ENCODE data around the gene ZNF521.

ZNF521 gene

DNA sequence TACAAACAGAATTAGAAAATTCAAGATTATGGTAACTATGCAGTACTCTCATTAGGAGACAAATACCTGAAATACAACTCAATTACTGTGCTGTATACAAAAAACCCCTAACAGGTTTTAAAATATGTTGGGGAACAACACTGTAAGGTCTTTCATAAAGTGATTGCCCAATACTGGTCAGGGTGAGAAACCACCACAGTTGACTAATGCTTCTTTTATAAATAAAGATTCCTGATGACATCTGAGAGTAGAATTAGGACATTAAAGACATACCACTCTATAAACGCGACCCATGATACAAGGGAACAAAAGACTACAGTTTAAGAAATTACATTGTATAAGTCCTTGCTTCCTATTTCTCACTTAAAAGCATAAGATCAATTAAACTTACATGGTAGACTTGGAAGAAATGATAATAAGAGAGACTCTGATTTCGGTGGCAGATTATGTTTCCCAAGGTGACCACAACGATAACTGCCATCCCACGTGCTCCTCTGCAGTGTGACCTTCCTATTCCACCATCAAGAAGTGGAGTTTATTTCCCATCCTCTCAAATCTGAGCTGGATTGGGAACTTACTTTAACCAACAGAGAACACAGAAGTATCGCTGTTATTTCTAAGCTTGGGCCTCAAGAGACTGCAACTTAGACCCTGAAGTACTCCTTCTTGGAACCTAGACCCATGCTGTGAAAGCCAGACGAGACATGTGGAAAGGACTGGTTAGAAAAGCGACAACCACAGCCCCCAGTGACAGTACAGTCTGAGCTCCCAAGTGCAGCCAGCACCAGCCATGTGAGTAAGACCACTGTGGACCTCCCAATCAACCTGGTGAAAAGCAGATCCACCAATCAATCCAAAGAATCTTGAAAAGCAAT, 52.3 kb downstream of the ZNF521 start:
- DNase-seq (ENCODE audit: low read depth, low spot score), result peak; percentile 63
- in situ Hi-C loops (cut with HindIII; ENCODE audit: low sequenced_read_pairs), result no loop called here
- no peak overlapping the region for H3K4me3 ChIP-seq (ENCODE audit: low read depth, low read length)
- TF ChIP-seq, protein P1, sequence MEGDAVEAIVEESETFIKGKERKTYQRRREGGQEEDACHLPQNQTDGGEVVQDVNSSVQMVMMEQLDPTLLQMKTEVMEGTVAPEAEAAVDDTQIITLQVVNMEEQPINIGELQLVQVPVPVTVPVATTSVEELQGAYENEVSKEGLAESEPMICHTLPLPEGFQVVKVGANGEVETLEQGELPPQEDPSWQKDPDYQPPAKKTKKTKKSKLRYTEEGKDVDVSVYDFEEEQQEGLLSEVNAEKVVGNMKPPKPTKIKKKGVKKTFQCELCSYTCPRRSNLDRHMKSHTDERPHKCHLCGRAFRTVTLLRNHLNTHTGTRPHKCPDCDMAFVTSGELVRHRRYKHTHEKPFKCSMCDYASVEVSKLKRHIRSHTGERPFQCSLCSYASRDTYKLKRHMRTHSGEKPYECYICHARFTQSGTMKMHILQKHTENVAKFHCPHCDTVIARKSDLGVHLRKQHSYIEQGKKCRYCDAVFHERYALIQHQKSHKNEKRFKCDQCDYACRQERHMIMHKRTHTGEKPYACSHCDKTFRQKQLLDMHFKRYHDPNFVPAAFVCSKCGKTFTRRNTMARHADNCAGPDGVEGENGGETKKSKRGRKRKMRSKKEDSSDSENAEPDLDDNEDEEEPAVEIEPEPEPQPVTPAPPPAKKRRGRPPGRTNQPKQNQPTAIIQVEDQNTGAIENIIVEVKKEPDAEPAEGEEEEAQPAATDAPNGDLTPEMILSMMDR (IDR thresholded peaks at IDR 0.05; ENCODE audit: low read depth, low read length), result no peak

DNA sequence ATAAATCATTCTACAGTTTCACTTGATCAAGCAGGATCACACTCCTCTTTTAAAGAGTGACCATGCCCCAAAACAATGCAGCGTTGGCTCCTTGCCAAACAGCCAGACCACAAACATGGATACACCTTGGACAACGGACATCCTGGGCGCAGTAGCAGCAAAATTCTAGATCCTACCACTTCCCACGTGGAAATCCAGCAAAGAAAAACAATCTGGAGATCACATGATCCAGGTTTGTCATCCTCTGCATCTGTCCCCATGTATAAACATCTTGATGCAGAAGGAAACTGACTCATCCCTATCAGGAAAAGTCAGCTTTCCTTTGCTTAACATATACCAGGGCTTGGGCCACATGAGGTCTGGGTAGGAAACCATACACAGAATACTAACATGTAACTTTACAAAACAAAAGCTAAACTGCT, 53.1 kb downstream of the ZNF521 start:
- peak; percentile 89 for DNase-seq (ENCODE audit: low read depth, low spot score)
- in situ Hi-C loops (cut with HindIII; ENCODE audit: low sequenced_read_pairs), result no loop called here
- TF ChIP-seq, protein P1 (IDR thresholded peaks at IDR 0.05; ENCODE audit: low read depth, low read length), result no peak
- H3K4me3 ChIP-seq (ENCODE audit: low read depth, low read length), result no peak overlapping the region

DNA sequence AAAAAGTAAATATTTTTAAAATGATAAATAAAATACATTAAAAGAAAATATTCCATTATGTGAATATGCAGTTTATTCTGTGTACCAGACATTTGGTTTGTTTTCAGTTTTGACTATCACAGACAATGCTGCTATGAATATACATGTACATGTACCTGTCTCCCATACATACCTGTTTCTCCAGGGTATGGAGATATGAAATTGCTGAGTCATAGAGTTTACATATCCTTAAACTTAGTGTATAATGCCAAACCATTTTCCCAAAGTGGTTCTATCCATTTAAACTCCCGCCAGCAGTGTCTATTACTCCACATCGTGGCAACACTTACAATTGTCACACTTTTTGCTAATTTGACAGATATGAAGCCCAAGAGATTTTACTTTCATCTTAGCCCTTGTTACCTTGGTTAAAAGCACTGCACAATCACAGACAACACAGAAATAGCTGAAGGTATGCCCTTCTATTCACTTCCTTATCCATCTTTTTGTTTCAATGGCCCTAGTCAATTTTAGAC, 56.3 kb downstream of the ZNF521 start:
- DNase-seq (ENCODE audit: low read depth, low spot score), result no peak
- in situ Hi-C loops (cut with HindIII; ENCODE audit: low sequenced_read_pairs), result no loop called here
- no peak overlapping the region for H3K4me3 ChIP-seq (ENCODE audit: low read depth, low read length)
- TF ChIP-seq, protein P1 (IDR thresholded peaks at IDR 0.05; ENCODE audit: low read depth, low read length), result no peak

DNA sequence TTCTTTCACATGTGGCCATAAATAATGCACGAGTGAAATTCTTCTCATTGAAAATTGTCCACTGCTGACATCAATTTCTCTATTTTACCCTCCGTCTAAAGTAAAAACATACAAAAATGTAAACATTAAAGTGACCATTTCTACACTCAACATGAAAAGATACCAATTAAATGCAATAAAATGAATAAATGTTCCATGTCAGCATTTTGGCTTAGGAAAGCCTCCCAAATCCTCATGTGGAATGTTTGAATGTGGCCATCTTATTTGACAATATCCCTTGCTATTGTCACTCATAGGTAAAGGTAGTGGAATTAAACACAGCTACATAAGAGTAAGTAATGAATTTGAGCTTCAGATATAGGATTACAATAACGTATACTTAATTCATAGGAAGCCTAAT, 60.8 kb downstream of the ZNF521 start:
- no peak for DNase-seq (ENCODE audit: low read depth, low spot score)
- in situ Hi-C loops (cut with HindIII; ENCODE audit: low sequenced_read_pairs), result no loop called here
- TF ChIP-seq, protein P1 (IDR thresholded peaks at IDR 0.05; ENCODE audit: low read depth, low read length), result no peak
- H3K4me3 ChIP-seq (ENCODE audit: low read depth, low read length), result no peak overlapping the region

DNA sequence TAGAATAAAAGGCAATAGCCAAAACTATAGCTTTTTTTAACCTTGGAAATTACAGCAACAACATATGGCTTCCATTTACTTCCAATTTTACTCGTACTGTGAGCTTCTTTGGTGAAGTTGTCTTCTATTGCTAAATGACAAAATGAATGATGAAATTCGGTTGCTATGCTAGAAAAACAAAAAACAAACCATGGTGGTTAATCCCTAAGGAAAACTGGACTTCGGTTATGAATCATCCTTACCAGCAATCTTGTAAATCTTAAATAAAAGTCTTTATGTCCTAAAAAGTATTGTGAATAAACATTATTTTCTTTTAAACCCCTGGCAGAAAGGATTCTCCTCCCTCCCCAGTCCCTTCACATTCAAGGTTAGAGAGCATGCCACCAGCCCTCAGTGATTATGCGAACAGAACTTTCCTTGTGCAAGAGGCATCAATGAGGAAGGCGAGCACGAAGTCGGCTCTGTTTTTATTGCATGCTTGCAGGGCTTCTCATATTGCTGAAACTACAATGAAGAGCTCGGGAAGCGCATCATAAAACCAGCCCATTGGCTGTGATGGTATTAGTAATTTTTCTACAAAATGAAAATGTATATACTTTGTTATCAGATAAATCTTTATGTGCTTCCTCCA, 62.9 kb downstream of the ZNF521 start:
- TF ChIP-seq, protein P1 (IDR thresholded peaks at IDR 0.05; ENCODE audit: low read depth, low read length), result no peak
- DNase-seq (ENCODE audit: low read depth, low spot score), result peak; percentile 95
- H3K4me3 ChIP-seq (ENCODE audit: low read depth, low read length), result peak overlapping the region; percentile 16
- in situ Hi-C loops (cut with HindIII; ENCODE audit: low sequenced_read_pairs), result no loop called here

DNA sequence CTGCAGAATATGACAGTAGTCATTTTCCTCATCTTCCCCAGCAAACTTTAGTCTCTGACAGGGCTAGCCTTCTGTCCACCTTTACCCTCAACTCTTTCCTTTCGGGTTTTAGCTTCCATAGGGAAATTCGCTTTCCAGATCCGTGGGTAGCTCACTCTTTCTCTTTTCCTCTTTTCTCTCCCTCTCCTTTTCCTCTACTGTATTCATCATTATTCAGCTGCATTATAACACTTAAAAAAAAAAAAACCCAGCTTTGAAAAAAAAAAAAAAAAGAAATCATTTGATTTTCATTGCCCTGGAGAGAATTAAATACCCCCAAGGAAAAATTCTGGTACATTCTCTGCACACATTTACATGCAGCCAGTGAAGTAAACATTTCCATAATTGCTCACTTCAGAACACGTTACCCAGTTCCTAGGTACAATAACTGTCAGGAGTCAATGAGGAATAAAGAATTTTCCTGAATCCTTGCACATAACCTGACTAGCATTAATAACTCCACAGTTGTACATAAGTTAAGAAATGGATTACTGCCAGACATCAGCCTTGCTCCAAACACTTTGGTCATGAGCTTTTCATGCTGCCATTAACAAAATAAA, 63.5 kb downstream of the ZNF521 start:
- in situ Hi-C loops (cut with HindIII; ENCODE audit: low sequenced_read_pairs), result no loop called here
- H3K4me3 ChIP-seq (ENCODE audit: low read depth, low read length), result no peak overlapping the region
- DNase-seq (ENCODE audit: low read depth, low spot score), result no peak
- TF ChIP-seq, protein P1 (IDR thresholded peaks at IDR 0.05; ENCODE audit: low read depth, low read length), result no peak
